ENCODE results near the gene PARVG. TPM values are rescaled to one million over a fixed set of nuclear protein-coding genes. Genes with fewer than 3 reads are reported as not detected.

The PARVG gene
- total and polyA plus RNA-seq, 2 of the 13 experiments (the other 11 are each of a cell fraction or from before 2014, with no cell fraction given) = not detected

DNA sequence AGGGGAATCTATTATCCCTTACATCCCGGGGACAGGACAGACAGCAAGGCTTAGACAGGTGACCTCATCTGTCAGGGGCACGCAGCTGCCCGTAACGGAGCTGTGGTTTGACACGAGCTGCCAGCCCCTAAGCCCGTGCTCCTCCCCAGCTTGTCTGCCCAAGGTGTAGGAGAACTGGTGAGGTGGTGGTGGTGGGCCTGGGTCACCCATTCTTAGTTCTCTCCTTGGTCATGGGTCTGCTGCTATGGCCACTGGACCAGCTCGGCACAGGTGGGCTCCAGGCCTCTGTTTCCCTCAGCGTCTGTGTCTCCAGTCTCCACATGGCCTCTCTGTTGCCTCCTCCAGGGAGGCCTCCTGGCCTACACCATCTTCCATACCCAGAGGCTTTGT, 5.4 kb downstream of the PARVG start:
- Histone ChIP-seq H3K79me2 (ENCODE audit: insufficient read depth, low read length) (no peaks in the 10 kb centered on the region), H3K36me3 (replicated peaks in 1 of 2; ENCODE audit: control insufficient read depth in 1 of 2, insufficient read depth in 2 of 2, low read length in 2 of 2) (no peaks in the 10 kb centered on the region), H4K20me1 (ENCODE audit: insufficient read depth, low read length) (no peaks in the 10 kb centered on the region), H3K9ac (ENCODE audit: insufficient read depth, low read depth, low read length) (no peak overlapping the region), H3K4me3 (replicated peaks in 1 of 3; ENCODE audit: insufficient read depth in 1 of 3, low read depth in 2 of 3, low read length in 3 of 3) (no peak overlapping the region), H3K9me3 (ENCODE audit: low read length) (no peaks in the 10 kb centered on the region), H3K4me1 (ENCODE audit: insufficient read depth, low read length) (no peaks in the 10 kb centered on the region), H2AFZ (ENCODE audit: low read length) (no peak overlapping the region), H3K27ac (ENCODE audit: extremely low read length, insufficient read depth, low read length) (no peak overlapping the region), H3K4me2 (ENCODE audit: low read depth, low read length) (no peak overlapping the region), H3K27me3 (ENCODE audit: control insufficient read depth in 1 of 2, insufficient read depth in 2 of 2, low read length in 2 of 2) (peaks cover 4 to 45% of the 10 kb centered on the region in 2 experiments; a peak in 4 of 5 replicates)
- CTCF ChIA-PET (ENCODE audit: low intra/inter-chr PET ratio, low total read pairs) = no interaction called here
- no TSS peak for BruUV-seq (replicated peaks)
- FAIRE-seq (no peak), ATAC-seq (no peak), DNase-seq (ENCODE audit: low spot score) (no peak)
- POLR2A ChIA-PET = no interaction called here
- 9% methylated on average over 3 of the region's 8 CpGs for WGBS (ENCODE audit: low lambda C conversion rate)
- intact Hi-C loops (cut with micrococcal nuclease; ENCODE audit: unreplicated experiment) (no loop called here), in situ Hi-C loops (cut with HindIII; ENCODE audit: extremely low pct_ligation_motif_present, low pct_unique_long_range_greater_than_20kb) (no loop called here)
- TF ChIP-seq RORA (CRISPR knock-in tag; IDR thresholded peaks at IDR 0.05) (no peak), ZNF7 (CRISPR knock-in tag; IDR thresholded peaks at IDR 0.05) (no peak), ZNF446 (CRISPR knock-in tag; IDR thresholded peaks at IDR 0.05) (no peak), ZBTB20 (CRISPR knock-in tag; IDR thresholded peaks at IDR 0.05; ENCODE audit: borderline replicate concordance, low read depth) (no peak), RCOR2 (CRISPR knock-in tag; IDR thresholded peaks at IDR 0.05) (no peak), ZNF383 (CRISPR knock-in tag; IDR thresholded peaks at IDR 0.05; ENCODE audit: borderline replicate concordance) (no peak), ATF6 (CRISPR knock-in tag; conservative IDR thresholded peaks at IDR 0.05) (no peak), MIER3 (CRISPR knock-in tag; IDR thresholded peaks at IDR 0.05; ENCODE audit: borderline replicate concordance) (no peak), SOX5 (CRISPR knock-in tag; IDR thresholded peaks at IDR 0.05; ENCODE audit: borderline replicate concordance) (no peak), BHLHE40 (IDR thresholded peaks at IDR 0.05; ENCODE audit: low read length) (no peak)
- TF ChIP-seq, protein P1, sequence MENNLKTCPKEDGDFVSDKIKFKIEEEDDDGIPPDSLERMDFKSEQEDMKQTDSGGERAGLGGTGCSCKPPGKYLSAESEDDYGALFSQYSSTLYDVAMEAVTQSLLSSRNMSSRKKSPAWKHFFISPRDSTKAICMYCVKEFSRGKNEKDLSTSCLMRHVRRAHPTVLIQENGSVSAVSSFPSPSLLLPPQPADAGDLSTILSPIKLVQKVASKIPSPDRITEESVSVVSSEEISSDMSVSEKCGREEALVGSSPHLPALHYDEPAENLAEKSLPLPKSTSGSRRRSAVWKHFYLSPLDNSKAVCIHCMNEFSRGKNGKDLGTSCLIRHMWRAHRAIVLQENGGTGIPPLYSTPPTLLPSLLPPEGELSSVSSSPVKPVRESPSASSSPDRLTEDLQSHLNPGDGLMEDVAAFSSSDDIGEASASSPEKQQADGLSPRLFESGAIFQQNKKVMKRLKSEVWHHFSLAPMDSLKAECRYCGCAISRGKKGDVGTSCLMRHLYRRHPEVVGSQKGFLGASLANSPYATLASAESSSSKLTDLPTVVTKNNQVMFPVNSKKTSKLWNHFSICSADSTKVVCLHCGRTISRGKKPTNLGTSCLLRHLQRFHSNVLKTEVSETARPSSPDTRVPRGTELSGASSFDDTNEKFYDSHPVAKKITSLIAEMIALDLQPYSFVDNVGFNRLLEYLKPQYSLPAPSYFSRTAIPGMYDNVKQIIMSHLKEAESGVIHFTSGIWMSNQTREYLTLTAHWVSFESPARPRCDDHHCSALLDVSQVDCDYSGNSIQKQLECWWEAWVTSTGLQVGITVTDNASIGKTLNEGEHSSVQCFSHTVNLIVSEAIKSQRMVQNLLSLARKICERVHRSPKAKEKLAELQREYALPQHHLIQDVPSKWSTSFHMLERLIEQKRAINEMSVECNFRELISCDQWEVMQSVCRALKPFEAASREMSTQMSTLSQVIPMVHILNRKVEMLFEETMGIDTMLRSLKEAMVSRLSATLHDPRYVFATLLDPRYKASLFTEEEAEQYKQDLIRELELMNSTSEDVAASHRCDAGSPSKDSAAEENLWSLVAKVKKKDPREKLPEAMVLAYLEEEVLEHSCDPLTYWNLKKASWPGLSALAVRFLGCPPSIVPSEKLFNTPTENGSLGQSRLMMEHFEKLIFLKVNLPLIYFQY (CRISPR knock-in tag; IDR thresholded peaks at IDR 0.05; ENCODE audit: borderline replicate concordance) = no peak
- TF ChIP-seq, protein P2, sequence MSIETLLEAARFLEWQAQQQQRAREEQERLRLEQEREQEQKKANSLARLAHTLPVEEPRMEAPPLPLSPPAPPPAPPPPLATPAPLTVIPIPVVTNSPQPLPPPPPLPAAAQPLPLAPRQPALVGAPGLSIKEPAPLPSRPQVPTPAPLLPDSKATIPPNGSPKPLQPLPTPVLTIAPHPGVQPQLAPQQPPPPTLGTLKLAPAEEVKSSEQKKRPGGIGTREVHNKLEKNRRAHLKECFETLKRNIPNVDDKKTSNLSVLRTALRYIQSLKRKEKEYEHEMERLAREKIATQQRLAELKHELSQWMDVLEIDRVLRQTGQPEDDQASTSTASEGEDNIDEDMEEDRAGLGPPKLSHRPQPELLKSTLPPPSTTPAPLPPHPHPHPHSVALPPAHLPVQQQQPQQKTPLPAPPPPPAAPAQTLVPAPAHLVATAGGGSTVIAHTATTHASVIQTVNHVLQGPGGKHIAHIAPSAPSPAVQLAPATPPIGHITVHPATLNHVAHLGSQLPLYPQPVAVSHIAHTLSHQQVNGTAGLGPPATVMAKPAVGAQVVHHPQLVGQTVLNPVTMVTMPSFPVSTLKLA (IDR thresholded peaks at IDR 0.05) = no peak
